Measurements from ENCODE around the gene GALNT17.

Gene GALNT17

DNA sequence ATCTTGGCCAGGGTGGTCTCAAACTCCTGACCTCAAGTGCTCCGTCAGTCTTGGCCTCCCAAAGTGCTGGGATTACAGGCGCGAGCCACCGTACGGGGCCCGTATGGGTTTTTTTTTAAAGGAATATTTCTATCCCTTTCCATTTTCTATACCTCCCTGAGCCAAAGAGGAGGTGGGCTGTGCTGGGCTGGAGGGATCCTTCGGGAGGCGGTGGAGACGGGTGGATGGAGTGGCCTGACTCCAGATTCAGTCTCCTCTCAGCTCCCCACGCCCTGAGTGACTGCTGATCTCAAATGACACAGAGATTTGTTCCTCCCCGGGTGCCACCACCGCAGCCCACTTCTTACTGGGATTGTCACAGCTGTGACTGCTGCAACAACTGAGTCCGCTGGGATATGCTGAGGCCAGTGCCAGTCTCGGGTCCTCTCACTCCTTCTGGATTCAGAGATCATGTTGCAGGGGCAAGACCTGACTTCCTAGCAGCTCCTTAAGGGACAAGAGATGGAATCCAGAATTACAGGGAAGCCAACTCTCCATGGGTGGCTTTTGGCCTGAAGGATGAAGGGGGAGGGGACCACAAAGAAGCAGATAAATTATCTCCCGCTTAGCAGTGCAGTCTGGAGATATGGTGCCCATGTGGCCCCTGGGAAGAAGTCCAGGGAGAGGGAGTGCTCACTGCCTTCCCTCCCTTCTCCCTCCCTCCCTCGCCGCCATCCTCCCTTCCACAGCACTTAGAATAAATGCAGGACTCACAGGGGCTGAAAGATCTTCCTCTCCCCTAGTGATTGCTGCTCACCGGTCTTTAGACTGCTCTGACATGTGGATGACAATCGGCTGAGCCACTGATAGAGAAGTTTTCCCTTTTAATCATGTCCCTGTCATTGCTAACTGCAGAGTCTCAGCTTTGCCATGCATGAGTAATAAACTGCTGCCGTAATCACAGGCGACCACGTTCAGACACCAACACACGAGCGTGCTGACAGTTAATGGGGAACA lies 14.3 kb downstream of the GALNT17 start:
- DNase-seq (ENCODE audit: extremely low read depth, insufficient read length) = no peak
- Histone ChIP-seq H3K36me3 (ENCODE audit: control insufficient read depth, insufficient read depth, low read length) (no peaks in the 10 kb centered on the region), H3K27me3 (replicated peaks; ENCODE audit: control insufficient read depth, insufficient read depth, low read length) (no peaks in the 10 kb centered on the region), H3K4me3 (replicated peaks; ENCODE audit: low read depth, low read length) (no peak overlapping the region)
- no peak for TF ChIP-seq CTCF (IDR thresholded peaks at IDR 0.05; ENCODE audit: insufficient read depth, low read length, poor library complexity, severe bottlenecking)

DNA sequence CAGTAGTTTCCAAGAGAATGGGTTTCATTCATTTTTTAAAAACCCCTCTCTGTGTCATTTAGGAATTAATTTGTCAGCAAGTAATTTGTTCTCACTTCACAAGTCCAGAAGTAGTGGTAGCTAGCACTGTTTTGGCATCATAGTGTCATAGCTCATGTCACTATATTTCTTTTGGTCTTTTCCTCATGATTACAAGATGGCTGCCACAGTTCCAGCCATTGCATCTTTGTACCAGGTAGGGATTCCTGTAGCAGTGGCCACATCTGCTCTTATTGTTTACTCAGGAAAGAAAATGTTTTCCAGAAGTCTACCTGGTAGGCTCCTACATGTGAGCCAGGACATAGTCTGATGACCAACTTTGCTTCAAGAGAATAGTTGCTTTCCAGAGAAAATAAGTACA lies 16.2 kb downstream of the GALNT17 start:
- Histone ChIP-seq H3K4me3 (replicated peaks; ENCODE audit: low read depth, low read length) (no peak overlapping the region), H3K27me3 (replicated peaks; ENCODE audit: control insufficient read depth, insufficient read depth, low read length) (no peaks in the 10 kb centered on the region), H3K36me3 (ENCODE audit: control insufficient read depth, insufficient read depth, low read length) (no peaks in the 10 kb centered on the region)
- DNase-seq (ENCODE audit: extremely low read depth, insufficient read length) = no peak
- no peak for TF ChIP-seq CTCF (IDR thresholded peaks at IDR 0.05; ENCODE audit: insufficient read depth, low read length, poor library complexity, severe bottlenecking)

GRCh38 chr7:71155236-71155635 lies 23.3 kb downstream of the GALNT17 start:
- Histone ChIP-seq H3K27me3 (replicated peaks; ENCODE audit: control insufficient read depth, insufficient read depth, low read length) (no peaks in the 10 kb centered on the region), H3K36me3 (ENCODE audit: control insufficient read depth, insufficient read depth, low read length) (no peaks in the 10 kb centered on the region), H3K4me3 (replicated peaks; ENCODE audit: low read depth, low read length) (no peak overlapping the region)
- no peak for TF ChIP-seq CTCF (IDR thresholded peaks at IDR 0.05; ENCODE audit: insufficient read depth, low read length, poor library complexity, severe bottlenecking)
- no peak for DNase-seq (ENCODE audit: extremely low read depth, insufficient read length)

DNA sequence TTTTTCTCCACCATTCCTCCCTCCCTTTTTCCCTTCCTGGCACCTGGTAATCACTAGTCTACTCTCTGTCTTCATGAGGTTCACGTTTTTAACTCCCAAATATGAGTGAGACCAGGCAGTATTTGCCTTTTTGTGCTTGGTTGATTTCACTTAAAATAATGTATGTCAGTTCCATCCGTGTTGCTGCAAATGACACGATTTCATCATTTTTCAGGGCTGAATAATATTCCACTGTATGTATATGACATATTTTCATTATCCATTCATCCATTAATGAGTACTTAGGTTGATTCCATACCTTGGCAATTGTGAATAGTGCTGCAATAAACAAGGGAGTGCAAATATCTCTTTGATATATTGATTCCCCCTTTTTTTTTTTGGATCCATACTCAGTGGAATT lies 25.8 kb downstream of the GALNT17 start:
- DNase-seq (ENCODE audit: extremely low read depth, insufficient read length) = no peak
- TF ChIP-seq CTCF (IDR thresholded peaks at IDR 0.05; ENCODE audit: insufficient read depth, low read length, poor library complexity, severe bottlenecking) = no peak
- Histone ChIP-seq H3K27me3 (replicated peaks; ENCODE audit: control insufficient read depth, insufficient read depth, low read length) (no peaks in the 10 kb centered on the region), H3K36me3 (ENCODE audit: control insufficient read depth, insufficient read depth, low read length) (no peaks in the 10 kb centered on the region), H3K4me3 (replicated peaks; ENCODE audit: low read depth, low read length) (no peak overlapping the region)

- Histone ChIP-seq H3K27me3 (replicated peaks; ENCODE audit: control insufficient read depth, insufficient read depth, low read length) (no peaks in the 10 kb centered on the region), H3K36me3 (ENCODE audit: control insufficient read depth, insufficient read depth, low read length) (no peaks in the 10 kb centered on the region), H3K4me3 (replicated peaks; ENCODE audit: low read depth, low read length) (no peak overlapping the region)
- DNase-seq (ENCODE audit: extremely low read depth, insufficient read length) = no peak
- TF ChIP-seq CTCF (IDR thresholded peaks at IDR 0.05; ENCODE audit: insufficient read depth, low read length, poor library complexity, severe bottlenecking) = no peak
Measured at GRCh38 chr7:71165708-71166107, 33.8 kb downstream of the GALNT17 start.
